Globus pallidus (tissue), 1 donor: ENCODE results near the gene ATP5F1C.

Experiments
- DNase-seq: peaks from one replicate; pipeline ENCODE4 v3.0.0-alpha.2; 2015; ENCODE audit warnings: low spot score

ATP5F1C gene

DNA sequence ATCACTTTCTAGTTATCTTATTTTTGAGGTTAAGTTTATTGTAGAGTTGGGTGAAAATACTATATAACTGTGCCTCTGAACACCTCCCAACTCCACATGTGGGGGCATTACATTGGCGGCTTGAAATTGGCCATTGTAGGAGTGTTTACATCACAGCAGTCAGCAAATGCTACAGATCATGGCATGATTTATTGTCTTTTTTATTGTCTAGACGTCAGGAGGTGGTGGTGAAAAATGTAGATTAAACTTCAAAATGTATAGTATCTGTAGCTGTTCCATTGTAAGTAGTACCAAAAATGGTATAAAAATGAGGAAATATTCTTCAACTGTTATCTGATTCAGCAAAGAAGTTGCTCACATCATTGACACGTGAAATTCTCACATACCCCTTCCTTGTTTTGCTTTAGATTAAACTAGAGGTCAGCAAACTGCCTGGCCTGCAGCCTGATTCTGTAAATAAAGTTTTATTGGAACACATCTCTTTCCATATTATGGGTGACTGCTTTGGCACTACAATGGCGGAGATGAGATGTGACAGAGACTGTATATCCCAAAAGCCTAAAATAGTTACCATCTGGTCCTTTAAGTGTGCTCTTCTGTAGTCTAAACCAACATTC, 65.4 kb downstream of the ATP5F1C start:
- no peak for DNase-seq

DNA sequence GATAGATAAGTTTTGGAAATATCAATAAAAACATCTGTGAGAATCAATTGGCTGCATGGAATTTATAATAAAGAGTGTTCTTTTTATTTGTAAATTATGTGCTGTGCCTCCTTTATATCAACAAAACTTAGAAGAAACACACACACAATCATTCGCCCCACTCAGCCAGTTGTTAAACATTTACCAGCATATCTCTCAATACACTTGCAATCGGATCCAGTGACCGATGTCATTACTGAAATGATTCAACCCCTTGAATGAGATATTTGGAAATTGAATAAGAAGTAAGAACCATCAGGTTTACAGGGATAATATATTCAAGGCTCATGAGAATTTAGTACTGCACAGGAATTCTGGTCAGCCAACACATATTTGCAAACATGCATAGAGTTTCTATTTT, 65.9 kb downstream of the ATP5F1C start:
- DNase-seq, result no peak

DNA sequence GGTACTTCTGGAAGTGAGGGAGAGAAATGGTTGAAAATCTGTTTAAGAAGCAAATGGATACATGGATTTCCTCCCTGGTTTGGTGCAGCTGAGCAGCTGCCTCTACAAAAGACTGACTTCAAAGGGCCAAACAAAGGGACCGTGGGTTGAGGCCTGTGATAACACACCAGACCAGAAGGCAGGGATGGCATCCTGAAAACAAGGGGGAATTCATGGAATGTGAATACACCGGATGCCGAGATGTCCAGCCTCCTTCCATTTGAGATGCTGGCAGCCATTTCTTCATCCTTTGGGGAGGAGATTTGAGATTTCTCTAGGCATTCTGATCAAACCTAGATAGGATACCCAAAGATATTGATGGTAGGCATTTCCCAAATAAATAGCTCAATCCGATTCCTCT, 67.2 kb downstream of the ATP5F1C start:
- no peak for DNase-seq

DNA sequence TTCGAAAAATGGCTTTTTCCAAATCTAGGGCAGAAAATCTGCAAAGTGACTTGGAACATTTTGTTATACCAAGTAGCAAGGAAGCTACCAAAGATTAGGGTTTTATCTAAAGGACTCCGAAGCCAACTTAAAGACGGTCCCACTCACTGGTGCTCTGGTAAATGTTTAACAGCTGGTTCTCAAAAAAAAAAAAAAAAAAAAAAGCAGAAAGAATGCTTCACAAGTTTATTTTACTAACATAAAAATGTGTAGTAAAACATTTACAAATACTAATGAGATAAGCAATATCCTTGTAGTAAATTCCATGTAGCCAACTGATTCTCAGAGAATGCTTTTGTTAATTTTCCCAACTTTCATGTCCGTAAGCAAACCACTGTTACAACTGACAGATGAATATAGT, 68.7 kb downstream of the ATP5F1C start:
- no peak for DNase-seq

DNA sequence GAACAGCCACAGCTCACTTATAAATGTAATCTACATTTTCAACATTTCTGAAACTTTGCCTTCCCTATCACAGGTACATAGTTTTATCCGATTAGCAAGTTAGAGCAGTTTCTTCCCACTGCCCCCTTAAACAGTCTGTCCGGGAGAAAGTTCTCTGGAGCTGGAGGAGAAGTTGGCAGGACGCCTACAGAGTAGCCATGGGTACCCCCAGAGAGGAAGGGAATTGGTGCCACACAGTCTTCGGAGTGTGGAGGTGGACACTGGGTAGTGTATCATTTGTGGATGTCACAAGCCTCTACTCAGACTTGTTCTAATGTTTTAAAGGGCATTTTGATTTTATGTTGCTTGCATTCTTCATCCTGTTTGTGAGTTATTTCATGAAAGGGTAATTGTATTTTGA, 69.3 kb downstream of the ATP5F1C start:
- DNase-seq, result peak; percentile 12
